H1 (cell line): ENCODE measurements around the gene RNF168. TPM values are rescaled to one million over a fixed set of nuclear protein-coding genes. Genes with fewer than 3 reads are reported as not detected.
"Not testable (repeated sequence)": the region's sequence is repeated elsewhere in the genome, so short reads cannot be mapped to it uniquely, and the experiment has no call there.

Experiments
- CTCF ChIA-PET: fragments of 300-600 bp; sonication (Branson Sonifier 250); formaldehyde crosslinking; loops from one replicate; lab custom pipeline; 2021; ENCODE audit not compliant: partially characterized antibody; lab: Charles Lee
- POLR2A ChIA-PET: fragments of 300-600 bp; sonication (Branson Sonifier 250); formaldehyde crosslinking; loops from one replicate; lab custom pipeline; 2021; ENCODE audit warnings: inconsistent platforms; ENCODE audit not compliant: partially characterized antibody; lab: Charles Lee
- DNase-seq, 2 experiments: peaks; one replicate each; pipeline versions ENCODE4 v3.0.0 to v3.0.0-alpha.2; 2010 to 2022; ENCODE audit warnings: low spot score in 2 of 2, low read depth in 1 of 2, mixed read lengths in 1 of 2
- FAIRE-seq: peaks from 2 replicates; lab custom pipeline; 2011; peaks lifted over from hg19 to GRCh38; lab: Jason Lieb, UNC
- H2AFZ ChIP-seq: 2 replicates; pipeline ENCODE4 v1.8.1; 2012; ENCODE audit warnings: low read length, inconsistent platforms
- H2AK5ac ChIP-seq: 2 replicates; pipeline ENCODE4 v1.6.1; 2013; ENCODE audit warnings: low read depth, low read length
- H2BK120ac ChIP-seq: replicated peaks from 2 replicates; pipeline ENCODE3; 2013; ENCODE audit warnings: low read depth, low read length, inconsistent platforms
- H2BK12ac ChIP-seq: 2 replicates; pipeline ENCODE4 v1.6.1; 2013; ENCODE audit warnings: low read depth, low read length
- H2BK15ac ChIP-seq: 2 replicates; pipeline ENCODE4 v1.6.1; 2013; ENCODE audit warnings: low read length
- H2BK20ac ChIP-seq: 2 replicates; pipeline ENCODE4 v1.6.1; 2013; ENCODE audit warnings: low read length
- H2BK5ac ChIP-seq: 2 replicates; pipeline ENCODE4 v1.6.1; 2013; ENCODE audit warnings: low read depth, low read length
- H3K14ac ChIP-seq: 2 replicates; pipeline ENCODE4 v1.6.1; 2013; ENCODE audit warnings: inconsistent platforms; ENCODE audit not compliant: insufficient read length
- H3K18ac ChIP-seq: 2 replicates; pipeline ENCODE4 v1.6.1; 2013; ENCODE audit warnings: low read length; ENCODE audit errors: extremely low read depth
- H3K23ac ChIP-seq: 2 replicates; pipeline ENCODE4 v1.6.1; 2013; ENCODE audit warnings: inconsistent platforms; ENCODE audit not compliant: insufficient read length
- H3K23me2 ChIP-seq: 2 replicates; pipeline ENCODE4 v1.6.1; 2013; ENCODE audit warnings: low read depth, low read length
- H3K27ac ChIP-seq: 2 replicates; pipeline ENCODE4 v1.6.1; 2011; ENCODE audit warnings: low read depth, low read length, inconsistent platforms
- H3K27me3 ChIP-seq, 4 experiments: replicated peaks in 1 of 4; 1 replicate in 1 of 4; 2 replicates in 3 of 4; pipeline versions ENCODE4 v1.6.1 to v1.8.1; 2011 to 2013; ENCODE audit warnings: low read length in 3 of 4, mild to moderate bottlenecking in 3 of 4, inconsistent platforms in 2 of 4, mixed read lengths in 2 of 4, moderate library complexity in 1 of 4; ENCODE audit not compliant: control insufficient read depth in 3 of 4, insufficient read depth in 3 of 4; ENCODE audit errors: extremely low read depth in 1 of 4
- H3K36me3 ChIP-seq, 4 experiments: 2 replicates each; pipeline versions ENCODE4 v1.6.1 to v1.8.1; 2011 to 2013; ENCODE audit warnings: mild to moderate bottlenecking in 4 of 4, low read length in 3 of 4, moderate library complexity in 2 of 4, control low read depth in 1 of 4, inconsistent platforms in 1 of 4; ENCODE audit not compliant: insufficient read depth in 4 of 4, control insufficient read depth in 2 of 4
- H3K4ac ChIP-seq: replicated peaks from 2 replicates; pipeline ENCODE3; 2013; ENCODE audit warnings: low read length, low read depth, mixed read lengths, inconsistent platforms; ENCODE audit not compliant: insufficient read length
- H3K4me1 ChIP-seq, 4 experiments: replicated peaks in 1 of 4; 1 replicate in 1 of 4; 2 replicates in 3 of 4; pipeline versions ENCODE4 v1.6.1 to v1.8.1; 2011 to 2013; ENCODE audit warnings: low read length in 3 of 4, inconsistent platforms in 2 of 4, mixed read lengths in 1 of 4; ENCODE audit not compliant: insufficient read depth in 4 of 4, control insufficient read depth in 3 of 4
- H3K4me2 ChIP-seq, 2 experiments: 2 replicates each; pipeline versions ENCODE4 v1.6.1 to v1.8.1; 2011 to 2013; ENCODE audit warnings: low read depth in 2 of 2, low read length in 2 of 2, control low read depth in 1 of 2, inconsistent platforms in 1 of 2, mild to moderate bottlenecking in 1 of 2; ENCODE audit not compliant: insufficient read depth in 1 of 2
- H3K4me3 ChIP-seq, 4 experiments: fragments of 200-600, 300-600 bp in 1 of 4; sonication (generic), shearing (Covaris generic), sonication (Bioruptor Twin) in 1 of 4; 2 replicates each; pipeline versions ENCODE4 v1.5.1 to v1.8.1; 2011 to 2016; ENCODE audit warnings: low read length in 4 of 4, low read depth in 3 of 4, control low read depth in 2 of 4, inconsistent platforms in 2 of 4, mild to moderate bottlenecking in 2 of 4, mixed read lengths in 1 of 4, moderate library complexity in 1 of 4; ENCODE audit not compliant: insufficient read depth in 2 of 4; ENCODE audit errors: extremely low read depth in 1 of 4
- H3K56ac ChIP-seq: replicated peaks from 2 replicates; pipeline ENCODE3; 2013; ENCODE audit warnings: low read depth, mild to moderate bottlenecking, mixed read lengths, low read length, inconsistent platforms; ENCODE audit not compliant: insufficient read length
- H3K79me1 ChIP-seq: 2 replicates; pipeline ENCODE4 v1.6.1; 2013; ENCODE audit warnings: low read depth, low read length, control low read depth
- H3K79me2 ChIP-seq, 2 experiments: 2 replicates each; pipeline versions ENCODE4 v1.6.1 to v1.8.1; 2012 to 2013; ENCODE audit warnings: low read length in 2 of 2, mild to moderate bottlenecking in 2 of 2, inconsistent platforms in 1 of 2; ENCODE audit not compliant: insufficient read depth in 2 of 2, control insufficient read depth in 1 of 2
- H3K9ac ChIP-seq, 4 experiments: replicated peaks in 1 of 4; 1 replicate in 1 of 4; 2 replicates in 3 of 4; pipeline versions ENCODE4 v1.6.1 to v1.8.1; 2011 to 2013; ENCODE audit warnings: low read depth in 3 of 4, low read length in 3 of 4, control low read depth in 2 of 4, mild to moderate bottlenecking in 2 of 4, moderate library complexity in 2 of 4, inconsistent platforms in 1 of 4; ENCODE audit errors: extremely low read depth in 1 of 4
- H3K9me3 ChIP-seq, 2 experiments: 2 replicates each; pipeline versions ENCODE4 v1.6.1 to v1.8.1; 2012 to 2013; ENCODE audit warnings: mild to moderate bottlenecking in 2 of 2, moderate library complexity in 2 of 2, control low read depth in 1 of 2, inconsistent platforms in 1 of 2, low read depth in 1 of 2, low read length in 1 of 2, mixed read lengths in 1 of 2; ENCODE audit not compliant: insufficient read depth in 2 of 2
- H4K20me1 ChIP-seq, 2 experiments: replicated peaks in 1 of 2; 2 replicates each; pipeline versions ENCODE3 to v1.8.1; 2011 to 2013; ENCODE audit warnings: inconsistent platforms in 2 of 2, low read length in 2 of 2, mild to moderate bottlenecking in 1 of 2; ENCODE audit not compliant: insufficient read depth in 2 of 2, control insufficient read depth in 1 of 2
- H4K5ac ChIP-seq: 2 replicates; pipeline ENCODE4 v1.6.1; 2013; ENCODE audit warnings: low read length, low read depth, mixed read lengths, inconsistent platforms; ENCODE audit not compliant: insufficient read length
- H4K8ac ChIP-seq: 2 replicates; pipeline ENCODE4 v1.8.0; 2013; ENCODE audit warnings: mild to moderate bottlenecking, moderate library complexity, low read length, inconsistent platforms; ENCODE audit not compliant: insufficient read depth; ENCODE audit errors: extremely low read depth
- H4K91ac ChIP-seq: replicated peaks from 2 replicates; pipeline ENCODE3; 2013; ENCODE audit warnings: low read length, mixed read lengths, inconsistent platforms; ENCODE audit not compliant: insufficient read length
- CTBP2 ChIP-seq: IDR thresholded peaks from 2 replicates; pipeline ENCODE4 v1.7.0; 2011; ENCODE audit warnings: borderline replicate concordance, mild to moderate bottlenecking, moderate library complexity, mixed read lengths, low read length; ENCODE audit not compliant: insufficient read depth, insufficient read length
- FOSL1 ChIP-seq: IDR thresholded peaks from 2 replicates; pipeline ENCODE4 v1.6.1; 2011; ENCODE audit warnings: mild to moderate bottlenecking, low read depth, low read length, moderate library complexity; ENCODE audit not compliant: insufficient read depth
- HDAC6 ChIP-seq: IDR thresholded peaks from one replicate; pipeline ENCODE4 v1.7.1; 2012; ENCODE audit warnings: low read depth, mild to moderate bottlenecking, inconsistent platforms, low read length, moderate library complexity
- WGBS, 2 experiments: shearing (Covaris generic) in 1 of 2; methylation state at CpG; one replicate each; pipeline versions ENCODE4 v1.1.6 to v1.1.7; 2013 to 2015; ENCODE audit warnings: low lambda C conversion rate in 2 of 2, mixed read lengths in 2 of 2, inconsistent platforms in 1 of 2, low coverage in 1 of 2, missing lambda C conversion rate in 1 of 2; ENCODE audit not compliant: insufficient replicate concordance in 2 of 2, insufficient coverage in 1 of 2, insufficient read length in 1 of 2; ENCODE audit errors: extremely low coverage in 1 of 2, missing lambda C conversion rate in 1 of 2; 5-methylcytosine and 5-hydroxymethylcytosine counted together
- polyA plus RNA-seq, 7 experiments: library from polyadenylated mRNA; depleted of rRNA in 3 of 7; stranded (reverse) in 5 of 7; unstranded in 2 of 7; fragments of >200 nt in 5 of 7; fragments of 200-250 nt in 2 of 7; gene quantifications; 1 replicate in 5 of 7; 2 replicates in 1 of 7; 4 replicates in 1 of 7; pipeline versions ENCODE4 v1.2.1 to v1.2.3, GENCODE V29; 2011 to 2013; ENCODE audit warnings: missing spikeins in 2 of 7, mixed read lengths in 2 of 7
- total RNA-seq: library from RNA; stranded (reverse); fragmentation: NEBNext Ultra II Directional; extraction: Animal tissue kit (Norgen Biotek cat#: 25700); gene quantifications from 2 replicates; pipeline ENCODE4 v1.2.1, GENCODE V29; 2021

Gene RNF168
- total and polyA plus RNA-seq, 2 of the 8 experiments (the other 6 are each of a cell fraction or from before 2014, with no cell fraction given), result 6.3 to 63.5 TPM

- TF ChIP-seq CTBP2 (no peak), HDAC6 (no peak), FOSL1 (no peak)
Observed at GRCh38 chr3:196552253-196552652, 48.7 kb upstream of the RNF168 start (continued).

GRCh38 chr3:196550172-196550571 lies 46.6 kb upstream of the RNF168 start:
- H3K27ac ChIP-seq, H3K36me3 ChIP-seq, H3K79me2 ChIP-seq, H3K23ac ChIP-seq, H3K4me3 ChIP-seq, H3K56ac ChIP-seq, DNase-seq, FAIRE-seq, H2AK5ac ChIP-seq, H3K23me2 ChIP-seq, H2BK12ac ChIP-seq, H3K9ac ChIP-seq, H3K14ac ChIP-seq, H3K27me3 ChIP-seq, H2BK15ac ChIP-seq, H4K20me1 ChIP-seq, H3K4me1 ChIP-seq, H4K5ac ChIP-seq, H2AFZ ChIP-seq, H3K4me2 ChIP-seq, POLR2A ChIA-PET, H3K79me1 ChIP-seq, H3K4ac ChIP-seq, H3K18ac ChIP-seq, H4K8ac ChIP-seq, H2BK120ac ChIP-seq, H4K91ac ChIP-seq, H2BK5ac ChIP-seq, H2BK20ac ChIP-seq: not testable (repeated sequence)
- WGBS, 2 experiments, result 81% methylated on average over 3 of the region's 3 CpGs; no CpG with 5 or more reads in 1 of the 2 experiments
- H3K9me3 ChIP-seq, result peaks cover 7 to 11% of the 10 kb centered on the region in 2 experiments
- CTCF ChIA-PET, result interaction anchor here (1.0 to 1.2 kb wide), 2 partner anchors 11 to 26 kb away, joined by 3 read pairs; no protein-coding TSS in a partner anchor
